AG04450 (cell line): ENCODE measurements around the gene JUN. TPM values are rescaled to one million over a fixed set of nuclear protein-coding genes. Genes with fewer than 3 reads are reported as not detected.
"Not testable (repeated sequence)": the region's sequence is repeated elsewhere in the genome, so short reads cannot be mapped to it uniquely, and the experiment has no call there.

Experiments used
- CTCF ChIA-PET: fragments of 300-600, 350-600 bp; formaldehyde crosslinking; extraction: SDS; loops from one replicate; lab custom pipeline; 2022; ENCODE audit warnings: antibody characterized with exemption, inconsistent platforms; lab: Charles Lee
- POLR2A ChIA-PET: fragments of 350-600 bp; formaldehyde crosslinking; extraction: SDS; loops from one replicate; lab custom pipeline; 2021; ENCODE audit warnings: antibody characterized with exemption, inconsistent platforms; lab: Yijun Ruan, JAX
- DNase-seq: peaks from one replicate; pipeline ENCODE4 v3.0.0-alpha.2; 2011; ENCODE audit warnings: low read depth, low spot score
- H3K27ac ChIP-seq: one replicate; pipeline ENCODE4 v1.5.1; 2012; ENCODE audit warnings: low read depth, low read length, control low read depth
- H3K27me3 ChIP-seq: one replicate; pipeline ENCODE4 v1.6.0; 2012; ENCODE audit warnings: low read length; ENCODE audit not compliant: control insufficient read depth, insufficient read depth
- H3K4me3 ChIP-seq: 2 replicates; pipeline ENCODE4 v1.5.1; 2011; ENCODE audit warnings: mild to moderate bottlenecking, low read depth, low read length, control low read depth
- H3K9me3 ChIP-seq: 2 replicates; pipeline ENCODE4 v1.5.1; 2012; ENCODE audit warnings: low read length; ENCODE audit not compliant: control insufficient read depth, insufficient read depth
- polyA plus RNA-seq: library from polyadenylated mRNA; depleted of rRNA; stranded (reverse); fragments of >200 nt; gene quantifications from 2 replicates; pipeline ENCODE4 v1.2.3, GENCODE V29; 2011
- TF ChIP-seq, protein P1 (sequence below): IDR thresholded peaks from 2 replicates; pipeline ENCODE4 v1.5.1; 2011; ENCODE audit warnings: low read depth, low read length, control low read depth, inconsistent platforms

Gene JUN
- polyA plus RNA-seq, 1 experiment: 48.7 TPM

DNA sequence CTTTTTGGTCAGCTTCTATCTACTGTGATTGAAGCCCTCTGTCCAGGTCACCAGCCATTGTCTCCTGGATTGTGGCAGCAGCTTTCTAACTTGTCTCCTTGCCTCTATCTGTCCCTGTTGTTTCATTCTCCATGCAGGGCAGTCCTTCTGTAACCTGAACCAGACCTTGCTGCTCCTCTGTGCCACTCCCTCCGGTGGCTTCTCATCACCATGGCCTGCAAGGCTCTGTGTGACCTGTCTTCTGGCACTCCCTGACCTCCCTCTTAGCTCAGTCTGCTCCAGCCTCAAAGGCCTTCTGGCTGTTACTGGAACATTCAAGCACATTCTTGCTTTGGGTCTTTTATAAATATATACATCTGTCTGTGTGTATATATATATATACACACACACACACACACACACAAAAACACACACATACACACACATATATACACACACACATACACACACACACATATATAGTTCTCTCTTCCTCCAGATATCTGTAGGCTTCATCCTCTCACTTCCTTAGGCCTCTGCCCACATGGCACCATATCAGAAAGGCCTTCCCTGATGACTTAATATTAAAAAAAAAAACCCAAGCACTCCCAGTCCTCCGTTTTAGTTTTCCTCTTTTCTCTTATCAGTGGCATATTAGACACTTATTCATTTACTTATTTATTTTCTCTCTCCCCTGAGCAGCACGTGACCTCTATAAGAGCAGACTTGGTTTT is 21.2 kb upstream of the JUN start:
- Histone ChIP-seq H3K4me3 (no peak overlapping the region), H3K9me3 (no peaks in the 10 kb centered on the region), H3K27me3 (no peaks in the 10 kb centered on the region), H3K27ac (no peak overlapping the region)
- DNase-seq: no peak
- POLR2A ChIA-PET: no interaction called here
- TF ChIP-seq, protein P1, sequence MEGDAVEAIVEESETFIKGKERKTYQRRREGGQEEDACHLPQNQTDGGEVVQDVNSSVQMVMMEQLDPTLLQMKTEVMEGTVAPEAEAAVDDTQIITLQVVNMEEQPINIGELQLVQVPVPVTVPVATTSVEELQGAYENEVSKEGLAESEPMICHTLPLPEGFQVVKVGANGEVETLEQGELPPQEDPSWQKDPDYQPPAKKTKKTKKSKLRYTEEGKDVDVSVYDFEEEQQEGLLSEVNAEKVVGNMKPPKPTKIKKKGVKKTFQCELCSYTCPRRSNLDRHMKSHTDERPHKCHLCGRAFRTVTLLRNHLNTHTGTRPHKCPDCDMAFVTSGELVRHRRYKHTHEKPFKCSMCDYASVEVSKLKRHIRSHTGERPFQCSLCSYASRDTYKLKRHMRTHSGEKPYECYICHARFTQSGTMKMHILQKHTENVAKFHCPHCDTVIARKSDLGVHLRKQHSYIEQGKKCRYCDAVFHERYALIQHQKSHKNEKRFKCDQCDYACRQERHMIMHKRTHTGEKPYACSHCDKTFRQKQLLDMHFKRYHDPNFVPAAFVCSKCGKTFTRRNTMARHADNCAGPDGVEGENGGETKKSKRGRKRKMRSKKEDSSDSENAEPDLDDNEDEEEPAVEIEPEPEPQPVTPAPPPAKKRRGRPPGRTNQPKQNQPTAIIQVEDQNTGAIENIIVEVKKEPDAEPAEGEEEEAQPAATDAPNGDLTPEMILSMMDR: no peak
- CTCF ChIA-PET: no interaction called here

GRCh38 chr1:58803858-58804257 is 20.0 kb upstream of the JUN start:
- Histone ChIP-seq H3K27me3 (no peaks in the 10 kb centered on the region), H3K9me3 (no peaks in the 10 kb centered on the region), H3K4me3 (no peak overlapping the region), H3K27ac (no peak overlapping the region)
- POLR2A ChIA-PET: no interaction called here
- TF ChIP-seq, protein P1: no peak
- no peak for DNase-seq
- CTCF ChIA-PET: interaction anchor here (0.5 to 0.6 kb wide), 2 partner anchors 41 to 201 kb away, joined by 3 read pairs; no protein-coding TSS in a partner anchor

- Histone ChIP-seq H3K27me3 (no peaks in the 10 kb centered on the region), H3K27ac (no peak overlapping the region), H3K4me3 (no peak overlapping the region), H3K9me3 (no peaks in the 10 kb centered on the region)
- CTCF ChIA-PET: interaction anchor here (0.6 to 0.9 kb wide), 2 partner anchors 12 to 183 kb away, joined by 3 read pairs; no protein-coding TSS in a partner anchor
- POLR2A ChIA-PET: no interaction called here
- DNase-seq: no peak
- TF ChIP-seq, protein P1: no peak
Observed at GRCh38 chr1:58802640-58803399, 19.0 kb upstream of the JUN start.

DNA sequence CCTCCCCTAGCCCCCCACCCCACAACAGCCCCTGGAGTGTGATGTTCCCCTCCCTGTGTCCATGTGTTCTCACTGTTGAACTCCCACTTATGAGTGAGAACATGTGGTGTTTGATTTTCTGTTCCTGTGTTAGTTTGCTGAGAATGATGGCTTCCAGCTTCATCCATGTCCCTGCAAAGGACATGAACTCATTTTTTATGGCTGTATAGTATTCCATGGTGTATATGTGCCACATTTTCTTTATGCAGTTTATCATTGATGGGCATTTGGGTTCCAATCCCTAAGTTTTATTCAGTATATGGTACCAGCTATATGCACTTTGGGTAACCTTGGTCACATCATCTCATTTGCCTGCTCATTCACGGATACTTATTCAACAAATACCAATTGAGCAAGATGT is 17.4 kb upstream of the JUN start:
- DNase-seq, POLR2A ChIA-PET, H3K27ac ChIP-seq, H3K4me3 ChIP-seq, CTCF ChIA-PET, H3K9me3 ChIP-seq, H3K27me3 ChIP-seq: not testable (repeated sequence)

GRCh38 chr1:58799650-58800049 is 15.8 kb upstream of the JUN start:
- H3K27ac ChIP-seq: no peak overlapping the region
- no peak overlapping the region for H3K4me3 ChIP-seq
- CTCF ChIA-PET: no interaction called here
- POLR2A ChIA-PET: no interaction called here
- TF ChIP-seq, protein P1: no peak
- no peak for DNase-seq
- H3K27me3 ChIP-seq: no peaks in the 10 kb centered on the region
- no peaks in the 10 kb centered on the region for H3K9me3 ChIP-seq
